Spleen (tissue), 11 donors: ENCODE measurements around the gene GALNT18. TPM values are rescaled to one million over a fixed set of nuclear protein-coding genes. Genes with fewer than 3 reads are reported as not detected.

Source experiments
- DNase-seq: peaks from one replicate; pipeline ENCODE4 v3.0.0-alpha.2; 2020
- H3K27ac ChIP-seq, 8 donors: fragments of 200-600 bp; sonication (generic) in 7 of 8; 1 replicate in 4 of 8; 2 replicates in 4 of 8; pipeline versions ENCODE4 v1.5.0 to v1.8.0; 2016 to 2021; ENCODE audit warnings: inconsistent platforms in 4 of 8, mild to moderate bottlenecking in 4 of 8, moderate library complexity in 1 of 8
- H3K27me3 ChIP-seq, 7 donors: fragments of 200-600 bp; sonication (generic) in 6 of 7; replicated peaks in 1 of 7; 1 replicate in 4 of 7; 2 replicates in 3 of 7; pipeline versions ENCODE4 v1.5.0 to v1.8.0; 2016 to 2021; ENCODE audit warnings: inconsistent platforms in 3 of 7, mild to moderate bottlenecking in 1 of 7
- H3K36me3 ChIP-seq, 6 donors: fragments of 200-600 bp; sonication (generic) in 5 of 6; 1 replicate in 4 of 6; 2 replicates in 2 of 6; pipeline versions ENCODE4 v1.5.0 to v1.8.0; 2016 to 2021; ENCODE audit warnings: inconsistent platforms in 2 of 6
- H3K4me1 ChIP-seq, 6 donors: fragments of 200-600 bp; sonication (generic) in 5 of 6; 1 replicate in 3 of 6; 2 replicates in 3 of 6; pipeline versions ENCODE4 v1.5.0 to v1.8.0; 2016 to 2021; ENCODE audit warnings: inconsistent platforms in 3 of 6
- H3K4me3 ChIP-seq, 8 donors: fragments of 200-600 bp; sonication (generic) in 7 of 8; 1 replicate in 4 of 8; 2 replicates in 4 of 8; pipeline versions ENCODE4 v1.5.0 to v1.8.0; 2016 to 2021; ENCODE audit warnings: inconsistent platforms in 4 of 8, mild to moderate bottlenecking in 4 of 8, moderate library complexity in 2 of 8
- H3K9me3 ChIP-seq, 8 donors: fragments of 200-600 bp; sonication (generic) in 7 of 8; 1 replicate in 4 of 8; 2 replicates in 4 of 8; pipeline versions ENCODE4 v1.5.0 to v1.8.0; 2016 to 2021; ENCODE audit warnings: inconsistent platforms in 4 of 8
- CTCF ChIP-seq, 11 experiments: fragments of 200-600 bp in 7 of 11; fragments of 450-650 bp in 4 of 11; sonication (generic) in 4 of 11; IDR thresholded peaks in 8 of 11; conservative IDR thresholded peaks in 3 of 11; 1 replicate in 7 of 11; 2 replicates in 4 of 11; pipeline versions ENCODE4 v1.4.0 to v1.8.0; 2016 to 2021; ENCODE audit warnings: antibody characterized with exemption in 11 of 11, inconsistent platforms in 4 of 11, mild to moderate bottlenecking in 1 of 11
- POLR2A ChIP-seq, 3 donors: fragments of 450-650 bp; IDR thresholded peaks; one replicate each; pipeline ENCODE4 v1.5.1; 2017; ENCODE audit warnings: antibody characterized with exemption in 3 of 3, mild to moderate bottlenecking in 1 of 3
- POLR2AphosphoS5 ChIP-seq, 3 donors: sonication (generic); formaldehyde crosslinking; IDR thresholded peaks; one replicate each; pipeline ENCODE4 v1.5.1; 2017; ENCODE audit warnings: antibody characterized with exemption in 3 of 3
- WGBS, 5 donors: extraction: QIAGEN DNeasy Blood & Tissue Kit in 3 of 5; methylation state at CpG; one replicate each; pipeline versions ENCODE4 v1.1.5 to v1.1.7; 2013 to 2018; 5-methylcytosine and 5-hydroxymethylcytosine counted together
- intact Hi-C: fragments of 100-400 bp; cut with DNase I; formaldehyde crosslinking; loops from one replicate; pipeline ENCODE4 v1.15.0; 2023; ENCODE audit warnings: low total_unique reads
- polyA plus RNA-seq, 3 donors: library from polyadenylated mRNA; stranded (reverse); fragments of 200-250 nt; gene quantifications; one replicate each; pipeline ENCODE4 v1.2.1, GENCODE V29; 2013
- total RNA-seq, 7 donors: library from RNA; depleted of rRNA in 3 of 7; stranded (reverse); fragments of >200 nt in 3 of 7; fragmentation: NEBNext Ultra II Directional in 4 of 7; extraction: Animal tissue kit (Norgen Biotek cat#: 25700) in 4 of 7; gene quantifications; one replicate each; pipeline versions ENCODE4 v1.1.0 to v1.2.1, GENCODE V29; 2016 to 2021
- donor health status: healthy with polysubstance abuse.
- donor health status: DM: no; HTN: no; CAD: no; lungs with moderate emphysema.
- donor health status: DM: no; HTN: no; CAD: no.
- donor health status: Bipolar disorder and iron deficiency.
- donor health status: healthy.
- donor health status: DM: no; HTN: no; CAD: no.
- donor health status: DM: yes; HTN: yes; CAD: no.

GALNT18 gene
- total and polyA plus RNA-seq, 10 donors: 0.87 to 6.9 (median 3.9) TPM

GRCh38 chr11:11253497-11253896 lies 368.3 kb downstream of the GALNT18 start:
- intact Hi-C loops: no loop called here
- 66 to 77% (median 71%) methylated on average over 4 of the region's 4 CpGs for WGBS, 5 donors
- H3K4me1 ChIP-seq: no peaks in the 10 kb centered on the region
- H3K27me3 ChIP-seq: no peaks in the 10 kb centered on the region
- DNase-seq: no peak
- H3K9me3 ChIP-seq: no peaks in the 10 kb centered on the region
- H3K4me3 ChIP-seq: no peak overlapping the region
- no peak overlapping the region for H3K27ac ChIP-seq
- H3K36me3 ChIP-seq: no peaks in the 10 kb centered on the region
- TF ChIP-seq POLR2A (IDR thresholded peaks at IDR 0.05) (no peak), POLR2AphosphoS5 (IDR thresholded peaks at IDR 0.05) (no peak), CTCF (IDR thresholded peaks at IDR 0.05 in 8 of 11, conservative IDR thresholded peaks at IDR 0.05 in 3 of 11) (no peak)

GRCh38 chr11:11252403-11252802 lies 369.4 kb downstream of the GALNT18 start:
- no peaks in the 10 kb centered on the region for H3K36me3 ChIP-seq
- WGBS, 5 donors: 71 to 83% (median 78%) methylated on average over 5 to 6 of the region's 6 CpGs
- no peaks in the 10 kb centered on the region for H3K4me1 ChIP-seq
- intact Hi-C loops: no loop called here
- H3K27ac ChIP-seq: peak overlapping the region in 1 of 8 donors; percentile 30
- DNase-seq: no peak
- H3K27me3 ChIP-seq: no peaks in the 10 kb centered on the region
- H3K9me3 ChIP-seq: no peaks in the 10 kb centered on the region
- no peak for TF ChIP-seq POLR2A (IDR thresholded peaks at IDR 0.05)
- TF ChIP-seq CTCF (IDR thresholded peaks at IDR 0.05 in 8 of 11, conservative IDR thresholded peaks at IDR 0.05 in 3 of 11): no peak
- TF ChIP-seq POLR2AphosphoS5 (IDR thresholded peaks at IDR 0.05): no peak
- no peak overlapping the region for H3K4me3 ChIP-seq

- peak overlapping the region in 1 of 8 donors; percentile 30 for H3K27ac ChIP-seq
- WGBS, 5 donors: 70 to 83% (median 73%) methylated on average over 4 of the region's 4 CpGs
- H3K4me1 ChIP-seq: no peaks in the 10 kb centered on the region
- intact Hi-C loops: no loop called here
- H3K27me3 ChIP-seq: no peaks in the 10 kb centered on the region
- H3K9me3 ChIP-seq: no peaks in the 10 kb centered on the region
- TF ChIP-seq POLR2AphosphoS5 (IDR thresholded peaks at IDR 0.05): no peak
- TF ChIP-seq POLR2A (IDR thresholded peaks at IDR 0.05): no peak
- no peak for TF ChIP-seq CTCF (IDR thresholded peaks at IDR 0.05 in 8 of 11, conservative IDR thresholded peaks at IDR 0.05 in 3 of 11)
- peak; percentile 27 for DNase-seq
- no peak overlapping the region for H3K4me3 ChIP-seq
- no peaks in the 10 kb centered on the region for H3K36me3 ChIP-seq
Measured at GRCh38 chr11:11251394-11251970, 370.3 kb downstream of the GALNT18 start.

- H3K4me3 ChIP-seq: no peak overlapping the region
- H3K27ac ChIP-seq: no peak overlapping the region
- no peaks in the 10 kb centered on the region for H3K36me3 ChIP-seq
- WGBS, 5 donors: 65 to 89% (median 72%) methylated on average over 2 of the region's 2 CpGs
- TF ChIP-seq CTCF (IDR thresholded peaks at IDR 0.05 in 8 of 11, conservative IDR thresholded peaks at IDR 0.05 in 3 of 11): no peak
- TF ChIP-seq POLR2A (IDR thresholded peaks at IDR 0.05): no peak
- TF ChIP-seq POLR2AphosphoS5 (IDR thresholded peaks at IDR 0.05): no peak
- no peak for DNase-seq
- H3K9me3 ChIP-seq: no peaks in the 10 kb centered on the region
- no peaks in the 10 kb centered on the region for H3K27me3 ChIP-seq
- H3K4me1 ChIP-seq: peaks cover 0 to 7% (median 0%) of the 10 kb centered on the region in 6 donors
- intact Hi-C loops: no loop called here
Measured at GRCh38 chr11:11250470-11250869, 371.3 kb downstream of the GALNT18 start.
